ENCODE measurements around the gene SWT1. TPM values are rescaled to one million over a fixed set of nuclear protein-coding genes. Genes with fewer than 3 reads are reported as not detected.

The SWT1 gene
- total RNA-seq, 4 donors from 2014 or later = 8.2 to 16.0 (median 11.7) TPM

DNA sequence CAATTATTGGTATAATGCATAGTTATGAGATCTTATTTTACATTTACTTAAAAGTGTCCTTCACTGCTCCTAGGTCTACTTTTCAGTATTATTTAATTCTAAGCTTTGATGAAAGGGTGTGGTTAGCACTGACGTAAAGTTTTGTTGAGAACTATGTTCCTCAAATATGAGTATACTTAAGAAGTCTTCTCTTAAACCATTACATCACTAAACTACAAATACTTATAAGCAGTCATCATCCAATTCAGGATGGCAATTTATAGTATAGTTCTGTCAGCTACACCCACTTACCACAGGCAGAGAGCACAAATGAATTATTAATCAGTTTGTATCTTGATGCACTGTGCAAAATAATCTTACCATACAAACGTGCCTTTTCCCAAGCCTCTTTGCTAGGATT, 27.3 kb upstream of the SWT1 start:
- Histone ChIP-seq H3K4me3 (no peak overlapping the region), H3K36me3 (peaks cover 0 to 96% (median 1%) of the 10 kb centered on the region in 3 donors)
- 72 to 74% methylated on average over 2 of the region's 2 CpGs for WGBS, 2 donors

DNA sequence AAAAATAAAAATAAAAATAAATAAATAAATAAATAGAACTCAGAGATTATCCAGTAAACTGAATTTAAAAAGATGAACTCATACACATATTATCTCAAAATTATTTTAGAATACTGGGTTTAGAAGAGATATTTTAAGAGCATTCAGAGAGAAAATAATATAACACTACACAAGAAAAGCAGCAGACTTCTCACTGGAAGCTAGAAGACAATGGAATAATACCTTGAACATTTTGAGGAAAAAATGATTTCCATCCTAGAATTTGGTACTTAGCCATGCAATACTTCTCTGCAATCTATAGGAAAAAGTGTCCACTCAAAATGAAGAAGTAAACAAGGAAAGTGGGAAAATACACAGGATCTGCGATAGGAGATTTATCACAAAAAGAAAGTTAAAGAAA, 24.4 kb upstream of the SWT1 start:
- TF ChIP-seq, protein P1, sequence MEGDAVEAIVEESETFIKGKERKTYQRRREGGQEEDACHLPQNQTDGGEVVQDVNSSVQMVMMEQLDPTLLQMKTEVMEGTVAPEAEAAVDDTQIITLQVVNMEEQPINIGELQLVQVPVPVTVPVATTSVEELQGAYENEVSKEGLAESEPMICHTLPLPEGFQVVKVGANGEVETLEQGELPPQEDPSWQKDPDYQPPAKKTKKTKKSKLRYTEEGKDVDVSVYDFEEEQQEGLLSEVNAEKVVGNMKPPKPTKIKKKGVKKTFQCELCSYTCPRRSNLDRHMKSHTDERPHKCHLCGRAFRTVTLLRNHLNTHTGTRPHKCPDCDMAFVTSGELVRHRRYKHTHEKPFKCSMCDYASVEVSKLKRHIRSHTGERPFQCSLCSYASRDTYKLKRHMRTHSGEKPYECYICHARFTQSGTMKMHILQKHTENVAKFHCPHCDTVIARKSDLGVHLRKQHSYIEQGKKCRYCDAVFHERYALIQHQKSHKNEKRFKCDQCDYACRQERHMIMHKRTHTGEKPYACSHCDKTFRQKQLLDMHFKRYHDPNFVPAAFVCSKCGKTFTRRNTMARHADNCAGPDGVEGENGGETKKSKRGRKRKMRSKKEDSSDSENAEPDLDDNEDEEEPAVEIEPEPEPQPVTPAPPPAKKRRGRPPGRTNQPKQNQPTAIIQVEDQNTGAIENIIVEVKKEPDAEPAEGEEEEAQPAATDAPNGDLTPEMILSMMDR (IDR thresholded peaks at IDR 0.05) = no peak
- TF ChIP-seq EP300 (IDR thresholded peaks at IDR 0.05) = no peak
- no peak for TF ChIP-seq POLR2A (IDR thresholded peaks at IDR 0.05)
- DNase-seq (ENCODE audit: low spot score in 2 of 2) = no peak
- Histone ChIP-seq H3K27ac (no peak overlapping the region), H3K9me3 (peaks cover 0 to 13% (median 2%) of the 10 kb centered on the region in 4 donors), H3K4me3 (no peak overlapping the region), H3K27me3 (no peaks in the 10 kb centered on the region), H3K36me3 (peaks cover 0 to 90% (median 11%) of the 10 kb centered on the region in 3 donors), H3K4me1 (no peaks in the 10 kb centered on the region)
- WGBS, 2 donors = 95 to 100% methylated on average over 1 of the region's 1 CpG

More for the DNA sequence above, 27.3 kb upstream of the SWT1 start:
- H3K27me3 ChIP-seq = no peaks in the 10 kb centered on the region
- no peak overlapping the region for H3K27ac ChIP-seq
- no peak for DNase-seq (ENCODE audit: low spot score in 2 of 2)
- peaks cover 0 to 13% (median 2%) of the 10 kb centered on the region in 4 donors for H3K9me3 ChIP-seq
- TF ChIP-seq EP300 (IDR thresholded peaks at IDR 0.05) (no peak), POLR2A (IDR thresholded peaks at IDR 0.05) (no peak)
- TF ChIP-seq, protein P1 (IDR thresholded peaks at IDR 0.05) = no peak
- H3K4me1 ChIP-seq = no peaks in the 10 kb centered on the region

DNA sequence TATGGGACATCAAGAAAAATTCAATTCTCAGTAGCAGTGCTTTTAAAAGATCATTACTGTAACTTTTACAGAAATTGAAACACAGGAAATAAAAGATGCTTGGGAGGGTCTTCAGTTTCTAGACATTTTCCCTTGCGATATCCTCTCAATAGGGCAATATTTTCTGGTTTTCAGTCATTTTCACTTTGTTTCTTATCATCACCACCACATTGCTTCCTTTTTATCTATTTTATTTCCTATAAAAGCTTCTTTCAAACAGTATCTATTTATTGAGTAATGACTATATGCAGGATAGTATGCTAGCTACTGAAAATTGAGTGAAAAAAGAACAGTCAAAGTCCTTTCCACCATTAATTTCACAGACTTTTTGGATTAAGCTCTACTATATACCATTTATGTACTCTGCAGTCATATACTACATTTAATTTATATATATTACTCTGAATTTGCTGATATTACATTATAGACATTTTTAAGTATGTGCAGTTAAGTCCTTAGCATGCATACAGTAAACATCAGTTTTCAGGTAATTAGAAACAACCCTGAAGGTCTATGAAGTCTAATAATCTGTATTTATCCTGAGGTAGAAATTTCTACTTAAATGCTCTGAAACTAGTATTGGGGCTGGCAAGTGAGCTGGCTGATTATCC, 18.9 kb upstream of the SWT1 start:
- Histone ChIP-seq H3K36me3 (peaks cover 0 to 64% (median 11%) of the 10 kb centered on the region in 3 donors), H3K27ac (no peak overlapping the region), H3K9me3 (peaks cover 0 to 1% (median 0%) of the 10 kb centered on the region in 4 donors), H3K4me3 (no peak overlapping the region), H3K4me1 (no peaks in the 10 kb centered on the region), H3K27me3 (no peaks in the 10 kb centered on the region)
- TF ChIP-seq, protein P1 (IDR thresholded peaks at IDR 0.05) = no peak
- no peak for TF ChIP-seq EP300 (IDR thresholded peaks at IDR 0.05)
- no peak for TF ChIP-seq POLR2A (IDR thresholded peaks at IDR 0.05)
- 98% methylated on average over 1 of the region's 1 CpG for WGBS, 2 donors
- no peak for DNase-seq (ENCODE audit: low spot score in 2 of 2)

DNA sequence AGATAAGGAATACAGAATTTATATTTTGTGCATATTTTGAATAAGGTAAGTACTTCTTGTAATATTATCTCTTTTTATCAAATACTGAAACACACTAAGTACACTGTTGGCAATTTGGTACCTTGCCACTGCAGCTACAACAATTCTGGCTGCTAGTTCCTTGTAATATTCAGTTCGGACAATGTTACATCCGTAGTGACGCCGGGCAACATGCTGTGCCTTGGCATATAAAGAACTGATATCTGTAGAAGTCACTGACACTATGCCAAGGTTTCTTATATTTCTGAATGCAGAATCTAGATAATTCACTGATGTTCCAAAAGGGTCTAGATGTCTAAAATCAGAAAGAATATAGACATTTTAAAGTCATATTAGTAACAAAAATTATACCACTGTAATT, 17.7 kb upstream of the SWT1 start:
- Histone ChIP-seq H3K4me1 (no peaks in the 10 kb centered on the region), H3K27me3 (no peaks in the 10 kb centered on the region), H3K4me3 (no peak overlapping the region), H3K27ac (no peak overlapping the region), H3K36me3 (peaks cover 0 to 61% (median 11%) of the 10 kb centered on the region in 3 donors), H3K9me3 (no peaks in the 10 kb centered on the region)
- no peak for DNase-seq (ENCODE audit: low spot score in 2 of 2)
- 94 to 97% methylated on average over 4 of the region's 4 CpGs for WGBS, 2 donors
- TF ChIP-seq, protein P1 (IDR thresholded peaks at IDR 0.05) = no peak
- TF ChIP-seq POLR2A (IDR thresholded peaks at IDR 0.05) (no peak), EP300 (IDR thresholded peaks at IDR 0.05) (no peak)

DNA sequence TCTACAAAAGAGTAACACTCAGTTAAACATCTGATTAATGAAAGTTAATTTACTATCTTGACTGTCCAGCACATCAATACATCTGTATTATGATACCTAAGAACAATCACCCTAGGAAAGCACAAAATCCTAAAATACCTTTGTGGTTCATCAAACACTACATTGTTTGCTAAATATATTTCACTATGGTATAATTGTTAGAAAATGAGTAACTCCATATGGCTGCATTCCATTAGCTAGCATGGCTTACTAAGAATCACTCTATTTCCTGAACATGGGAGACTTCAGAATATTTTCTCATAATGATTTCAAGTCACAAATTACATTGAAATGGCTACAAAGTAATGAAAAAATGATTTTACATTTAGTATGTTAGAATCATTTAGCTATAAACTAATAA, 12.7 kb upstream of the SWT1 start:
- DNase-seq (ENCODE audit: low spot score in 2 of 2) = no peak
- Histone ChIP-seq H3K4me1 (no peaks in the 10 kb centered on the region), H3K9me3 (no peaks in the 10 kb centered on the region), H3K27me3 (no peaks in the 10 kb centered on the region), H3K4me3 (no peak overlapping the region), H3K27ac (no peak overlapping the region), H3K36me3 (peaks cover 0 to 78% (median 0%) of the 10 kb centered on the region in 3 donors)
- TF ChIP-seq POLR2A (IDR thresholded peaks at IDR 0.05) (no peak), EP300 (IDR thresholded peaks at IDR 0.05) (no peak)
- TF ChIP-seq, protein P1 (IDR thresholded peaks at IDR 0.05) = no peak

All from tibial nerve (tissue), 4 donors.